HepG2 (cell line): ENCODE results near the gene CSTF1. TPM values are rescaled to one million over a fixed set of nuclear protein-coding genes. Genes with fewer than 3 reads are reported as not detected.
A peak's percentile ranks its signal among the peaks of the same experiment; 100 is the strongest.

ENCODE experiments used
- AKNA ChIP-seq: sonication (generic); formaldehyde crosslinking; IDR thresholded peaks from 2 replicates; pipeline ENCODE4 v1.4.0; 2020; ENCODE audit warnings: missing genetic modification reagents, borderline replicate concordance
- CBX5 ChIP-seq: sonication (generic); formaldehyde crosslinking; IDR thresholded peaks from 2 replicates; pipeline ENCODE4 v1.4.0; 2020; ENCODE audit warnings: missing genetic modification reagents, borderline replicate concordance
- CTCF ChIP-seq: sonication (generic); formaldehyde crosslinking; IDR thresholded peaks from 2 replicates; pipeline ENCODE4 v1.5.0; 2020; ENCODE audit warnings: mild to moderate bottlenecking, missing genetic modification reagents, moderate library complexity
- ELF4 ChIP-seq: sonication (generic); formaldehyde crosslinking; IDR thresholded peaks from 2 replicates; pipeline ENCODE4 v1.5.0; 2020; ENCODE audit warnings: missing genetic modification reagents, mild to moderate bottlenecking, moderate library complexity, borderline replicate concordance
- EZH2 ChIP-seq: conservative IDR thresholded peaks from 2 replicates; pipeline ENCODE4 v1.6.1; 2012; ENCODE audit warnings: mild to moderate bottlenecking, low read depth, low read length, moderate library complexity
- MBD4 ChIP-seq: IDR thresholded peaks from 2 replicates; pipeline ENCODE4 v1.6.1; 2012; ENCODE audit warnings: low read length, inconsistent platforms, borderline replicate concordance
- NR2F1 ChIP-seq, 2 experiments: fragments of 450-650 bp in 1 of 2; formaldehyde crosslinking in 1 of 2; IDR thresholded peaks; 2 replicates each; pipeline versions ENCODE4 v1.5.0 to v1.6.1; 2016 to 2020; ENCODE audit warnings: mild to moderate bottlenecking in 1 of 2, missing compliant biosample characterization in 1 of 2, missing genetic modification reagents in 1 of 2, moderate library complexity in 1 of 2
- ONECUT2 ChIP-seq: sonication (generic); formaldehyde crosslinking; IDR thresholded peaks from 2 replicates; pipeline ENCODE4 v1.4.0; 2020; ENCODE audit warnings: missing genetic modification reagents
- RARG ChIP-seq: sonication (generic); formaldehyde crosslinking; IDR thresholded peaks from 2 replicates; pipeline ENCODE4 v1.4.0; 2020; ENCODE audit warnings: low read depth, mild to moderate bottlenecking, missing genetic modification reagents
- SOX13 ChIP-seq, 3 experiments: fragments of 450-650 bp in 1 of 3; sonication (generic) in 1 of 3; formaldehyde crosslinking in 1 of 3; IDR thresholded peaks in 2 of 3; conservative IDR thresholded peaks in 1 of 3; 2 replicates each; pipeline versions ENCODE4 v1.5.0 to v1.6.1; 2016 to 2020; ENCODE audit warnings: antibody characterized with exemption in 1 of 3, mild to moderate bottlenecking in 1 of 3, missing compliant biosample characterization in 1 of 3, missing genetic modification reagents in 1 of 3, moderate library complexity in 1 of 3
- STAT6 ChIP-seq: sonication (generic); formaldehyde crosslinking; IDR thresholded peaks from 2 replicates; pipeline ENCODE4 v1.4.0; 2020; ENCODE audit warnings: missing genetic modification reagents, mild to moderate bottlenecking, borderline replicate concordance
- ZFP41 ChIP-seq: sonication (generic); formaldehyde crosslinking; IDR thresholded peaks from 2 replicates; pipeline ENCODE4 v1.4.0; 2020; ENCODE audit warnings: mild to moderate bottlenecking, missing genetic modification reagents, borderline replicate concordance
- ZNF224 ChIP-seq: sonication (generic); formaldehyde crosslinking; IDR thresholded peaks from 2 replicates; pipeline ENCODE4 v1.5.0; 2020; ENCODE audit warnings: mild to moderate bottlenecking, missing genetic modification reagents
- ZNF543 ChIP-seq: sonication (generic); formaldehyde crosslinking; IDR thresholded peaks from 2 replicates; pipeline ENCODE4 v1.4.0; 2020; ENCODE audit warnings: mild to moderate bottlenecking, missing genetic modification reagents
- ZNF7 ChIP-seq: IDR thresholded peaks from 2 replicates; pipeline ENCODE4 v1.6.1; 2016; ENCODE audit warnings: missing biosample characterization, missing genetic modification reagents
- ZNF710 ChIP-seq: sonication (generic); formaldehyde crosslinking; IDR thresholded peaks from 2 replicates; pipeline ENCODE4 v1.5.0; 2020; ENCODE audit warnings: mild to moderate bottlenecking, missing genetic modification reagents, borderline replicate concordance
- ZNF766 ChIP-seq: sonication (generic); formaldehyde crosslinking; IDR thresholded peaks from 2 replicates; pipeline ENCODE4 v1.5.0; 2020; ENCODE audit warnings: missing genetic modification reagents, borderline replicate concordance
- polyA plus RNA-seq, 8 experiments: library from polyadenylated mRNA; depleted of rRNA in 3 of 8; stranded (reverse) in 7 of 8; unstranded in 1 of 8; fragments of >200 nt; fragmentation: Illumina TruSeq in 4 of 8; extraction: Trizol in 4 of 8; gene quantifications; 2 replicates each; pipeline versions ENCODE4 v1.2.1 to v1.2.3, GENCODE V29; 2011 to 2016; ENCODE audit warnings: low read depth in 4 of 8, missing spikeins in 1 of 8, mixed read lengths in 1 of 8; ENCODE audit not compliant: insufficient read depth in 1 of 8
- total RNA-seq, 5 experiments: library from RNA; depleted of rRNA; stranded (reverse); fragments of >200 nt; fragmentation: Illumina TruSeq; extraction: Trizol; gene quantifications; 2 replicates each; pipeline ENCODE4 v1.2.3, GENCODE V29; 2016; ENCODE audit warnings: low read depth in 1 of 5

Gene CSTF1
- total and polyA plus RNA-seq, 2 of the 13 experiments (the other 11 are each of a cell fraction or from before 2014, with no cell fraction given): 70.9 to 100 TPM

- peak; percentile 86 for TF ChIP-seq CTCF (CRISPR knock-in tag)
- no peak for TF ChIP-seq MBD4
- no peak for TF ChIP-seq ZNF710 (CRISPR knock-in tag)
- no peak for TF ChIP-seq ZFP41 (CRISPR knock-in tag)
- no peak for TF ChIP-seq ELF4
- TF ChIP-seq EZH2: 0 out of 2 replicates have a peak, but pooled peaks have one; percentile 22
- no peak for TF ChIP-seq ZNF224 (CRISPR knock-in tag)
- no peak for TF ChIP-seq AKNA
- TF ChIP-seq ZNF543 (CRISPR knock-in tag): no peak
- no peak for TF ChIP-seq ZNF7 (CRISPR knock-in tag)
- no peak for TF ChIP-seq NR2F1 (CRISPR knock-in tag; IDR thresholded peaks at IDR 0.05)
- TF ChIP-seq ONECUT2 (CRISPR knock-in tag): no peak
- TF ChIP-seq ZNF766 (CRISPR knock-in tag): no peak
- TF ChIP-seq SOX13 (IDR thresholded peaks at IDR 0.05): no peak
- no peak for TF ChIP-seq SOX13 (CRISPR knock-in tag; conservative IDR thresholded peaks at IDR 0.05 in 1 of 2, IDR thresholded peaks at IDR 0.05 in 1 of 2)
- no peak for TF ChIP-seq STAT6
- no peak for TF ChIP-seq CBX5 (CRISPR knock-in tag)
- TF ChIP-seq RARG (CRISPR knock-in tag): no peak
Observed at GRCh38 chr20:56343861-56344381, 48.5 kb upstream of the CSTF1 start (continued).
